Liver (tissue), 3 donors: Measurements from ENCODE around the gene CCDC63.

ENCODE experiments used
- CTCF ChIP-seq: fragments of 150-350 bp; IDR thresholded peaks from 2 replicates; pipeline ENCODE4 v1.5.1; 2017; ENCODE audit warnings: improper control_type of control experiment, low read depth, low read length; ENCODE audit not compliant: missing input control
- FOXA1 ChIP-seq: IDR thresholded peaks from 2 replicates; pipeline ENCODE4 v1.6.1; 2016; ENCODE audit warnings: antibody characterized with exemption
- HNF4G ChIP-seq: IDR thresholded peaks from 2 replicates; pipeline ENCODE4 v1.6.1; 2016; ENCODE audit warnings: antibody characterized with exemption
- JUND ChIP-seq, 2 donors: IDR thresholded peaks; 2 replicates each; pipeline ENCODE4 v1.6.1; 2016; ENCODE audit warnings: antibody characterized with exemption in 2 of 2
- MAX ChIP-seq: IDR thresholded peaks from 2 replicates; pipeline ENCODE4 v1.6.1; 2016; ENCODE audit warnings: antibody characterized with exemption
- NR2F2 ChIP-seq: IDR thresholded peaks from 2 replicates; pipeline ENCODE4 v1.6.1; 2016; ENCODE audit warnings: antibody characterized with exemption
- RAD21 ChIP-seq, 2 donors: IDR thresholded peaks; 2 replicates each; pipeline ENCODE4 v1.6.1; 2016; ENCODE audit warnings: antibody characterized with exemption in 2 of 2, mild to moderate bottlenecking in 2 of 2
- REST ChIP-seq: IDR thresholded peaks from 2 replicates; pipeline ENCODE4 v1.6.1; 2016; ENCODE audit warnings: antibody characterized with exemption, mild to moderate bottlenecking
- RXRA ChIP-seq, 2 donors: IDR thresholded peaks; 2 replicates each; pipeline ENCODE4 v1.6.1; 2017 to 2018; ENCODE audit warnings: antibody characterized with exemption in 2 of 2, mild to moderate bottlenecking in 1 of 2
- SP1 ChIP-seq: IDR thresholded peaks from 2 replicates; pipeline ENCODE4 v1.6.1; 2018; ENCODE audit warnings: antibody characterized with exemption, mild to moderate bottlenecking
- TAF1 ChIP-seq: conservative IDR thresholded peaks from 2 replicates; pipeline ENCODE4 v1.6.1; 2016; ENCODE audit warnings: antibody characterized with exemption, mild to moderate bottlenecking
- YY1 ChIP-seq: IDR thresholded peaks from 2 replicates; pipeline ENCODE4 v1.6.1; 2016; ENCODE audit warnings: antibody characterized with exemption, mild to moderate bottlenecking
- donor health status: healthy.
- donor health status: healthy.

- TF ChIP-seq CTCF (no peak), RAD21 (IDR thresholded peaks at IDR 0.05) (no peak), FOXA1 (no peak), YY1 (no peak), TAF1 (no peak), MAX (no peak), JUND (IDR thresholded peaks at IDR 0.05) (no peak), REST (no peak), RXRA (IDR thresholded peaks at IDR 0.05) (no peak), HNF4G (no peak), SP1 (no peak), NR2F2 (no peak)
Observed at GRCh38 chr12:110880651-110881050, 33.9 kb downstream of the CCDC63 start.
